HepG2 (cell line): Measurements from ENCODE around the gene PHACTR3.

ENCODE experiments used
- CHD2 ChIP-seq: IDR thresholded peaks from 2 replicates; pipeline ENCODE4 v1.6.1; 2011; ENCODE audit warnings: low read depth, low read length, improper control_type of control experiment
- POLR2A ChIP-seq, 2 experiments: IDR thresholded peaks; 2 replicates each; pipeline ENCODE4 v1.6.1; 2011; ENCODE audit warnings: low read depth in 2 of 2, low read length in 2 of 2, mild to moderate bottlenecking in 1 of 2, moderate library complexity in 1 of 2; ENCODE audit not compliant: insufficient read depth in 1 of 2

DNA sequence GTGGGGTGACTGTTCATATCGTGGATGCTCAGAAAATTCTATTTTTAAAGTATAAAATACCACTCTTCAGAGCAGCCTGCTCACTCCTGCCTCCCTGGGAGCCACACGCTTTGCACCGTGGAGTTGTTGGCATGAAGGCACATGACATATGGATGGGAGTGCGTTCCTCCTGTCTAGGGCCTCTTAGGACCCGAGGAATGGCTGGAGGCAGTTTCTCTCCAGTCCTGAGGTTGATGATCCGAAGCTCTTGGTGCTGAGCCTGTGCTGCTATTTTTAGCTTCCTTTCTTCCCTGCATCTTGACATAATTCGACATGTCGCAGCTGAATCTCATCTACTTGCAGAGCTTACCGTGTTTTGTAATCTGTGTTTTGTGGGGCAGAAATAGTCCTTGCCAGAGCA, 73.9 kb downstream of the PHACTR3 start:
- TF ChIP-seq POLR2A (IDR thresholded peaks at IDR 0.05; ENCODE audit: insufficient read depth in 1 of 2, low read depth in 2 of 2, low read length in 2 of 2) (no peak), CHD2 (no peak)
